GM19438 (cell line): Measurements from ENCODE around the gene ARSB.
"Not testable (repeated sequence)": the region's sequence is repeated elsewhere in the genome, so short reads cannot be mapped to it uniquely, and the experiment has no call there.

Source experiments
- ATAC-seq: cut with Tn5 transposase; IDR thresholded peaks from one replicate; pipeline ENCODE4 v1.9.1; 2021; ENCODE audit warnings: low read depth; ENCODE audit not compliant: unreplicated experiment

Gene ARSB

DNA sequence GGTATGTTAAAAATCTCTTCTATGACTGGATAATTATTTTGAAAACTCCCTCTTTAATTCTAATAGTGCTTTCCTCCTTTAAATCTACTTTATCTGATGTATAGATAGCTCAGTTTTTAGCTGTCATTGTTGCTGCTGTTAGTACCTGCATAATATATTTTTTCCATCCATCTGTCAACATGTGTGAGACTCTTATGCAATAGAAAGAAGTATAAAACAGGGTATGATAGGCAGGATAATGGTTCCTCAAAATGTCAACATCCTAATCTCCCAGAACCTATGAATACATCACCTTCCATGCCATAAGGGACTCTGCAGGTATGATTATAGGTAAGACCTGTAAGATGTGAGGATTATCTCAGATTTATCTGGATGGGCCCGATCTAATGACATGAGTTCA is 199.7 kb downstream of the ARSB start:
- no peak for ATAC-seq

DNA sequence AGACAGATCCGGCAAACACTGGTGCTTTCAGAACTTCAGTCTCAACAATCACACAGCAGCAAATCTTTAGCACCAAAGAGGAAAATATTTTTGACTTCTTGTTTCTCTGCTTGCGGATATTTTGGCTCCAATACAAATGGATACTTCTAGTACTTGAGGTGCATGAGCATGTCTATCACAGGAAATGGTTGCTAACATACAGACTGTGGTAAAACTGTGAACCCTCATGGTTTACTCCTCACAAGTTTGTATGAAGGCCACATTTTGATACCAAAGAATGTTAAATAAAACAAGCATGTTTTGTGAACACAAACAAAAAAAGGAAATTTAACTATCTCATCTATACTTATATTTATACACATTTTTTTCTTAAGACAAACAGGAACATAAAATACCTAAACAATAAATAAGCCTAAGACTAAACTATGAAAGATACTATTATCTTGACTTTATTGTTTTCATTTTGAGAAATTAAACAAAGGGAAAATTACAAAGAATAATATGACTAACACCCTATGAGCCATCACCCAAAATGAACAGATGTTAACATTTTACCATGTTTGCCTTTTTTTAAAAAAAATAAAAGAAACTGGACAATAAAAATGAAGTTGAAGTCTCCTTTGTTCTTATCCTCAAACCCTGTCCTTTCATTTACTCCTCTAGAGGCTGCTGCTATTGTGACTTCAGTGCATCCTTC is 201.5 kb downstream of the ARSB start:
- no peak for ATAC-seq

DNA sequence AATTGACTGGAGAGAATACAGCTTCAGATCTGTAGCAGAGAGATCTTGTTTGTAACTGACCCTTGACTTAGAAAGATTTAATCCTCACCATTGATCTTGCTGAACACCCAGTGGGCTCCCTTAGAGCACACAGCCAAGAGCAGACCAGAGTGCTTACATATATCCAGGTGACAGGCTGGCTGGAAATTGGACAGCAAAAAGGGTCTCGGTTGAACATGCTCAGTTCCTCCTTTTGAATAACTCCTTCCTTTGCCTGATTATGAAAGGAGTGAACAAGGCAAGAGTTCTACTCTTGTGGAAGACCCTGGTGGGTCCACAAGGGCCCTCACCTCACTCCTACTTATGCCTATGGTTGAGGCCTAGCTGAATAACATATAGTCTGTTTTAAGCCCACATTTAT is 202.4 kb downstream of the ARSB start:
- ATAC-seq = no peak

DNA sequence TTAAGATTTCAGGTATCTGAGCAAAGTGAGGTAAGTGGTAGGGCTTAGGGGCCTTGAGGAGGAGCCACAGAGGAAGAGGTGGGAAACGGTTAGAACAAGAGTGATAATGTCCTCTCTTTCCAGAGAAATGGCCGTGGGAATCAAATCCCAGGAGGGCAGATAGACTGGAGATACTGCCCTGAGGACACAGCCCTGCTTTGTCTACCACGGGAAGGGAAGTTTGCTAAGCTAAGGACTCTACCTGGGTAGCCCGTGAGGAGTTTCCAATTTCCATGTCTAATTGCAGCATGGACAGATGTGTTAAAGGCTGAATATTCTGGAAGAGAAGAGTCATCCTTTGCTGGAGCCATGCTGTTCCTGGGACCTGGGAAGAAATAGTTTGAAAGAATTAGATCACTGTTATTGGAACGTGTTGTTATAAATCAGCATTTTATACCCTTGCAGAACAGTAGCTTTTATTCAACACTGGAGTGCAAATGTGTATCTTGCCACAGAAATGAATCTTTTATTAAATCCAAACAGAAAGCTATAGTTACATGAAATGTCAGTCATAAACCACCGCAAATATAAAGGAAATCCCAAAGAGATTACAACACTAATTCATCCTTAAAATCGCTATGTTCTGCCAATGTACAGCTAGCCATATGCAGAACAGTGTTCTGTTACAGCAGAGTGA is 203.4 kb downstream of the ARSB start:
- ATAC-seq = no peak

DNA sequence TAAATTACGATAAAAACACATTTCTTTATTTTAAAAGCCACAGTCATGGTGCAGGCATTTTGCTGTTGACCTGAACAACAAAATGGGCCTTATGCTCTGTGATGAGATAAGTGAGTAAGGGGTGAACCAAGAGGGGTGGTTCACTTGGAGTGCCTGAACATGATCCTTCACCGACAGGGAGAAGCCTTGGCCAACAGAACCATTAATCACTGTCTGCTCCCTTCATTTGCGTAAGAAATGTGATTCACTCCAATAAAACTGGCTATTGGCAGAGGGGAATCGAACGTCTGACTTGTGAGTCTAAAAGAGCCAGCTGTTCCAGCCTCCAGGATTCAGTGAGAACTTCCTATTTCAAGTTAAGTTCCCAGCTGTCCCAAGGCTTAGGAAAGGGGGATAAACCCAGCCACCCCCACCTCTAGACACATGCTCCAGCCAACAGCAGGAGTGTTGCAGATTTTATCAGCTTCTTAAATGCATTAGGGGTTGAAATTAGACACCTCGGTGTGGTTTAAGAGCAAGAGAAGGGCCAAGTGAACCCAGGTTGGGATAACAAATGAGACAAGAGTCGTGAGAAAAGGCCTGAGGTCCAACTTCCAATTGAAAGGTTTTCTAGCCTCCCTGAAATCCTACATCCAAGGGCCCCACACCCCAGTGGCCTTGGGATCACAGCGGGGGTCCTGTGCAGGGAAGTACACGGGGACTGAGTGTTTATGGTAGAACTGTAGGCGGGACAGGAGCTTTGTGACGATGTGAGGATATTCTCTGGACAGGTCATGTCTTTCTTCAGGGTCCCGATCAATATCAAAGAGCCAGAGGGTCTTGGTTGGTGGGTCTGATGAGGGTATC is 205.1 kb downstream of the ARSB start:
- no peak for ATAC-seq

DNA sequence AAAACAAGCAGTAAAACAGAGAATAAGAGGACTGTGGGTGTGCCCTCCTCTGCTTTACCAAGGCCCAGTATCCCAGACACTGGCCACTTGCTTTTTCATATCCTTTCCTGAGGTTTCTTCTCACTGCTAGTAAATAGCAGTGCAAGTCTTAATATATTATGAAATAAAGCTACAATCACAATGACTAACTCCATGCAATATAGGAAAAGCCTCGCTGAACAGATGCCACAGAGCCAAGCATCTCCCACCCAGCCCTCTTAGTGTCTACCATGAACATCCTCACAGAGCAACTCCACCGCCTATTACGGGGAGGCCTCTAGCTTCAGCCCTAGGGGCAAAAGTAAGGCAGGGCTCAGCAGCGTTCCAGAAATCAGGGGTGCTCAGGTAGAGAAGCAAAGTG is 205.8 kb downstream of the ARSB start:
- no peak for ATAC-seq

DNA sequence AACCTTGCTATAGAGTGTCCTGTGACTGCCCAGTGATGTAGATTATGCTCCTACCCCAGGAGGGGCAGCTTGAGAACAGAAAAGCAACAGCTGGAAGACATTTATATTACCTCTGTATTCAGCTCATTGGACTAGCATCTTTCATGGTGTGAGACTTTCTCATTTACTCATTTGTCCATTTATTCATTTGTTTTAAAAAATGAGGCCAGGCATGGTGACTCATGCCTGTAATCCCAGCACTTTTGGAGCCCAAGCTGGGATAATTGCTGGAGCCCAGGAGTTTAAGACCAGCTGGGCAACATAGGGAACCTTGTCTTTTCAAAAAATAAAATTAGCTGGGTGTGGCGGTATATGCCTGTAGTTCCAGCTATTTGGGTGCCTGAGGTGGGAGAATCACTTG is 206.6 kb downstream of the ARSB start:
- no peak for ATAC-seq

DNA sequence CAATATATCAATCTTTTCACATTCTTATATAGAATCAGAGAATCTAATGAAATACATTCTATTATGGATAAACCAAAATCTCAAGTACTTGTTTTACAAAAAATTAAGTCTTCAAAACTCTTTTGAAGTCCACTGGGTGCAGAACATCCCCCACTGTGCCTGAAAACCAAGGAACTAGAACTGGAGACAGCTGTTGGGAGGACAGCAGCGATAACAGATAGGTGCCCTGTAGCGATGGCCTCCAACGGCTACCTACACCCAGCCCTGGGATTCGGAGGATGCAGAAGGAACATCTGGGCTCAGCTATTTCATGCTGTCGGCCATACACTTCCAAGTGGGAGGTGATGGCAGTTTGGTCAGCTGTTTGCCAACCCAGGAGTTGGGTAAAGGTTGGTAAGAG is 207.2 kb downstream of the ARSB start:
- ATAC-seq = no peak

DNA sequence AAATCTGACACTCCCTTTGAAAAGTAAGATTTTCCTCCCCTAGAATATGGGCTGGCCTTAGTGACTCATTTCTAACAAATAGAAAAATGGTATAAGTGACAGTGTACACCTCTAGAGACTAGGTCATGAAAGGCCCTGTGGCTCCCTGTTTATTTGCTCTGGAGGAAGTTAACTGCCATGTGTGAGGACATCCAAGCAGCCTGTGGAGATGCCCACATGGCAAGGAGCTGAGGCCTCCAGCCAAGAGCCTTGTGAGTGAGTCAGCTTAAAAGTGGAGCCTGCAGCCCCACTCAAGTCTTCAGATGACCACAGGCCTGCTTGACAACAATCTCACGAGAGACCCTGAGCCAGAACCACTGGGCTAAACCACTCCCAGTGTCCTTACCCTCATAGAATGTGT is 208.5 kb downstream of the ARSB start:
- no peak for ATAC-seq

- ATAC-seq = no peak
These were observed 211.5 kb downstream of the ARSB start for GRCh38 chr5:78773655-78774054.

GRCh38 chr5:78771260-78772205 is 213.6 kb downstream of the ARSB start:
- ATAC-seq = no peak

- ATAC-seq = no peak
These were observed 216.2 kb downstream of the ARSB start for GRCh38 chr5:78768781-78769380.

DNA sequence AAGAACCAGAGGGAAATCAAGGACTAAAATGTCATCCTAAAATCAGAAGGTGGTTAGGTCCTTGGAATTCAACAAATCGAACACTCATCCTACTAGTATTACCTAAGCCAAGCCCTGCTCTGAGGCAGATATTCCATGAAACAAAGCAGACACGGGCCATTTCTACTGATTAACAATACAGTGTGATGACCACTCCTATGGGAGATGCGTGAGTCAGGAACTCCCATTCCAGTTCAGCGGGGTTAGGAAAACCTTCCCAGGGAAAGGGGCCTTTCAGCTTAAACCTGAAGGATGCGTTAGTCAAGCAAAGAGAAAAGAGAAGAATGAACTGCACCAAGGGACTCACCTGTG is 218.7 kb downstream of the ARSB start:
- no peak for ATAC-seq

- no peak for ATAC-seq
These were observed 219.2 kb downstream of the ARSB start for GRCh38 chr5:78765756-78766411.

DNA sequence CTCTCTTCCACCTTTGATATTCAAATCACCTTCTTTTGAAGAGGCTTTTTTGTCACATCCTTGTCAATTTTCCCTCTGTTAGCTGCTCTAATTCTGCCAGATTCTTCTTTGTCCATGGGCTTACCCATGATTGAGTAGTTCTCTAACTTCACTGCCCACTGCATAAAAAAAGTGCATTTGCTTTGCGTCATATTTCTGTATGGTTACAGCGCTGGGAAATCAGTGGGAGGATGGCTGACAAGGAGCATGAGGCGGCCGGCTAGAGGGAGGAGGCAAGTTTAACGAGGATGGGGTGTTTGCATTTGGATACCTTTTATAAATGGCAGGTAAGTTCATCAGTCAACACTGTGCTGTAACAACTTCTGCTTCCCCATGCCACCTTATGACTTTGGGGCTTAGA is 220.0 kb downstream of the ARSB start:
- ATAC-seq = no peak

DNA sequence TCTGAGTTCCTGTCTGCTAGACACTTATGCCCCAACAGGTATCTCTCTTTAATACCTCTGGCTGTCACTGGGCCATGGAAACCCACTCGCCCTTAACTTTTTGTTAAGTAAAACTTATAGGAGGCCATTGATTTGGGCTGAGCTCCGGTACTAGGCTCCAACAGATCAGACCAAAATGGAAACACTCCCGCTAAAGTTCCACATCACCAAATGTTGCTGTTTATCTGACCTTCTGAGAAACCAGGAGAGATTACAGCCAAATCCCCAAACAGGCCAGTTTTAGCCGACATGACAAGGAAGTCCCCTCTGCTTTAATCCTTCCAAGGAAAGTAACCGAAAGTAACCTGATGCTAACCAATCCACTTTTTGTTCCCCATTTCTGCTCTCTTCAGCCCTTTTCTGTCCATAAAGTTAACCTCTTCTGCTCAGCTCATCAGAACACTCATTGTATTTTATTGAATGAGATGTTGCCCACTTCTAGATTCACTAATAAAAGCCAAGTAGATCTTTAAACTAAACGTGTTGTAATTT is 221.4 kb downstream of the ARSB start:
- ATAC-seq = no peak

- ATAC-seq = not testable (repeated sequence)
These were observed 222.4 kb downstream of the ARSB start for GRCh38 chr5:78762743-78763142.

GRCh38 chr5:78761840-78762239 is 223.3 kb downstream of the ARSB start:
- ATAC-seq = no peak

DNA sequence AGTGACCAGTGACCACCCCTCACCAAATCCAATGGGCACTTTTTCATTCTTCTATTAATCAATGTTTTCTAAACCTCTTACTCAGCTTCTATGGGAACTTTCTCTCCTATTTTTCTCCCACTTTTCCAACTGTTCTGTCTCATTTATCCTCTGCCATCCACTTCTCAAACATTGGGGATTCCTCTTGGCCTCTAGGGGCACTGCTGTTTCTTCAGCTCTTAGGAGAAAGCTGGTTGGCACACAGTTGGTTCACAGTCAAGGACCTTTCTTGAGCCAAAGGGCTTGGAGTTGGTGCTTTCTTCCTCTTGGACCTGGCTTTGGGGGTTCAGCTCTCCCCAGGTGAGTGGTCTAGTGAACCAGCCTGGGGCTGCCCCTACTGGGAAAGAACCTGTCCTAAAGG is 224.3 kb downstream of the ARSB start:
- no peak for ATAC-seq
